GOT3 (cell line): ENCODE measurements around the gene PALS1.
"Not testable (repeated sequence)": the region's sequence is repeated elsewhere in the genome, so short reads cannot be mapped to it uniquely, and the experiment has no call there.

ENCODE experiments used
- DNase-seq: peaks from one replicate; lab custom pipeline; 2025; ENCODE audit warnings: mixed read lengths; lab: John Stamatoyannopoulos, UW

Gene PALS1

DNA sequence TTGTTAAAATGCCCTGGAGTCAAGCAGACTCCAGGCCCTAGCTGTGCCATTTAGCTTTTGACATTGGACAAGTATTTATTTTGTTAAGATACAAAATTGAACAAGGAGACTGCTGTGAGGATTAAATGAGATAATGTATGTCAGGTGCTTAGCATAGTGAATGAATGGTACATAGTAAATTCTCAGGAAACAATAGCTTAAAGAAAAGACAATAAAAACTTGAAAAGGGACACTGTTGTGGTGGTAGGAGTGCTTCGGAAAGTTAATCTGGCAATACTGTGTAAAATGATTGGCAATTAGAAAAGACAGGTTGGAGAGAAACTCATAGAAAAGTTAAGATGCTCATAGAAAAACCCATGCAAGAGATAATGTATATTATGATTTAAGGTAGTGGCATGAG lies 19.7 kb downstream of the PALS1 start:
- DNase-seq: no peak

DNA sequence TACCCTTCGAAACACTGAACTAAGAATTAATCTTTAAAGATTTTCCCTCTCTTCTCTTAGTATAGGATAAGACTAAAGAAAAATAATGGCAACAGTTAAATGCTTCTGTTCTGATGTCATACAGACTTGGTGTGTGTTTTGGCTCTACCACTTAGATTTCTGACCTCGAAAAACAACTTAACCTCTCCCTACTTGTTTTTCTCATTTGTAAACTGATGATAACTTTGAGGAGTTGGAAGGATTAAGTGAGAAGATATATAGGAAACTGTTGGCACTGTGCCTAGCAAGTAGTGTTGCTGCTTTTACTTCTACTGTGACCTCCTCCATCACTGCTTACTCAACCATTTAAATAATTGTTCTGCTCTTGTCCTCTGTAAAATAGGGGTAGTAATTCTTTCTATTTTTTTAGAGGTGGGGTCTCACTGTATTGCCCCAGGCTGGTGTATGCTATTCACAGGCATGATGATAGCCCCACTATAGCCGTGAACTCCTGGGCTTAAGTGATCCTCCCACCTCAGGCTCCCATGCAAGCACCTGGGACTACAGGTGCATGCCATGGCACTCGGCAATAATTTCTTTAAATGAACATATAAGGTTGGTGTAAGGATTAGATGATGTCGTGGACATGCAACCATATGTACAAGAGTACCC lies 22.4 kb downstream of the PALS1 start:
- no peak for DNase-seq

GRCh38 chr14:67265131-67265530 lies 23.9 kb downstream of the PALS1 start:
- no peak for DNase-seq

DNA sequence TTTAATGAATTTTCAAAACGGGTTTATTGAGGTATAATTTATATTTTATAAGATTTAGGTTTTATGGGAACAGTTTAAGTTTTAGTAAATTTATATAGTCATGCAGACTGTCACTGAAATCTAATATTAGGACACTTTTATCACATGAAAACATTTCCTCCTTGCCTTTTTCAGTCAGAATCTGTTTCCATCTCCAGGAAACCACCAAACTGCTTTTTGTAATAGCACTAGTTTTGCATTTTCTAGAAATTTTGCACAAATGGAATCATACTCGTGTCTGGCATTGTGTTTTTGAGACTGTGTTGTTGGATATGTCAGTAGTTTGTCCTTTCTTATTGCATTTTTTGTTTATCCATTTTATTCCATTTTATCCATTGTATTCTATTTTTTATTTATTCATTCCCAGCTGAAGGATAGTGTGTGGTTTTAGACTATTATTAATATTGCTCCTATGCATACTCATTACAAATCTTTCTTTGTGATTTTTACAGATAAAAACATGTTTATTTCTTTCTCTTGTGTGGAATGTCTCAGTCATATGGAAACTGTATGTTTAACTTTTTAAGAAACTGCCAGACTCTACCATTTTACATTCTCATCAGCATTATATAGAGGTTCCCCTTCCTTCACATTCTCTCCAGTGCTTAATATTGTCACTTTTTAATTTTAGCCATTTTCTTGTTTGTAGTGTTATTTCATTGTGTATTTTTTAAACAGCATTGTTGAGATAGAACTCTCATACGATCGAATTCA lies 26.5 kb downstream of the PALS1 start:
- DNase-seq: no peak

DNA sequence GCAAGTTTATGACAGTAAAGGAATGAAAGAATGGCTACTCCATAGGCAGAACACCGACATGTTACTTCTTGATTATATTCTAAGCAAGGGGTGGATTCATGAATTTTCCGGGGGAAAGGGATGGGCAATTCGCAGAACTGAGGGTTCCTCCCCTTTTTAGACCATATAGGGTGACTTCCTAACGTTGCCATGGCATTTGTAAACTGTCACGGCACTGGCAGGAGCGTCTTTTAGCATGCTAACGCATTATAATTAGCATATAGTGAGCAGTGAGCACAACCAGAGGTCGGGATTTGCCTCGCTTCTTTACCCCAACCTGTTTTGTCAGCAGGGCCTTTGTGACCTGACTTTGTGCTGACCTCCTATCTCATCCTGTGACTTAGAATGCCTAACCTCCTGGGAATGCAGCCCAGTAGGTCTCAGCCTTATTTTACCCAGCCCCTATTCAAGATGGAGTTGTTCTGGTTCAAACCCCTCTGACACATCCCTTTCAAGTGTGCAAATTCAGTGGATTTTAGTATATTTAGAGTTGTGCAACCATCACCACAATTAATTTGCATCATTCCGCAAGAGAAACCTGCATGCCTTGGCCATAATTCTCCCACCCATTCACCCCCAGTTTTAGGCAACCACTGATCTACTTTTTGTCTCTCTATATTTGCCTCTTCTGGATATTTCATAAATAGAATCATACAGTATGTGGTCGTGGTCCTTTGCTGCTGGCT lies 27.4 kb downstream of the PALS1 start:
- DNase-seq: no peak

DNA sequence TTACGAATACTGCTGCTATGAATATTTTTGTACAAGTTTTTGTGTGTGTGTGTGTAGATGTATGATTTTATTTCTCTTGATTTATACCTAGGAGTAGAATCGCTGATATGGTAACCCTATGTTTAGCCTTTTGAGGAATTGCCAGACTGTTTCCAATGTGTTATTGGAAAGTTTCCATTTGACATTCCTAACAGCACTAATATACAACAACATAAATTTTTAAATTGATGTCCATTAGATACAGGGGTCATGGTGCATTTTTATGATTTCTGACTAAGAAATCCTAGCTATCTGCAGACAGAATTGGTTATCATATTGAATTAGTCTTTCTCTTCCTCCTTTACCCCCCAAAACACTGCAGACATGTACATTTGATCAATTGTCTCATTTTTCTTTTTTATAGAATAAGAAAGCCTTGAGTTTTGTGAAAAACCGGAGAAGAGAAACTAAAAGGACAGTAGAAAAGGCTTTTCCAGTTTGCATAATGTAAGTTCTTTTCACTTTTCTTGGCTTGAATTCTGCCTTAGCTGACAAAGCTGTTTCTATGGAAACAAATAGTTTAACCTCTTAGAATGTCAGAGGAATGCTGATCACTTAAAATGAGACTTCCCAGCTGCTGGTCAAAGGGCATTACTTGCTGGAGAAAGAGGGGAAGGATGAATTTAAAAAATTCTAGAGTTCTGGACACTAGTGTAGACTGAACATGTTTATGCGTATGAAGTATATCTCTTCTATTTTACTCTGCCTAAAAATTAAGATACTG lies 28.2 kb downstream of the PALS1 start:
- DNase-seq: no peak

DNA sequence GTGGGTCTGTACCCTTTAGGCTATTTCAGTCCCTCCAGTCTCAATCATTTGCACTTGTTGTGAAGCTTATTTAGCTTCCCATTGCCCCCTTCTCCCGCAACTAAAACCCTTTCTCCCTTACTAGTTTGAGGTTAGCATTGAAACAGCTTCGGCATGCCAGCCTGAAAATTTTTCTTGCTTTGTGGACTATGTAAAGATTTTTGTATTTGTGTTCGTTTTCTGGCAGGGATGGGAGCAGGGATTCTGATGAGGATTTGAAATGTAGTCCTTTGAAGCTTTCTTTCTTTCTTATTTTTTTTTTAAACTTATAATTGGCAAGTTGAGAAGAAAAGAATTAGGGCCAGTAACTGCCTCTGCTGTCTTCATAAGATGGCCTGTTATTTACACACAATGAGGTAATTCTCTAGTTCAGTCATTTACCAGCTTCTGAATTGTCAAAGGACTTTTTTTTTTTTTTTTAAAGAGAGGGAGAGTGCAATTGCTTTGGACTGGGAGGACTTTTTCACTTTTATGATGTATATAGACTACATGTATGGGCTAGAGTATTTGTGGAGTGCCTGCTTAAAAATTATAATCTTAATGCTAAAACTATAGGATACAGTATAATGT lies 29.0 kb downstream of the PALS1 start:
- DNase-seq: no peak

- no peak for DNase-seq
These were observed 29.7 kb downstream of the PALS1 start for GRCh38 chr14:67270933-67271332.

GRCh38 chr14:67273281-67273680 lies 32.0 kb downstream of the PALS1 start:
- DNase-seq: not testable (repeated sequence)

- no peak for DNase-seq
These were observed 34.9 kb downstream of the PALS1 start for GRCh38 chr14:67276131-67276530.

DNA sequence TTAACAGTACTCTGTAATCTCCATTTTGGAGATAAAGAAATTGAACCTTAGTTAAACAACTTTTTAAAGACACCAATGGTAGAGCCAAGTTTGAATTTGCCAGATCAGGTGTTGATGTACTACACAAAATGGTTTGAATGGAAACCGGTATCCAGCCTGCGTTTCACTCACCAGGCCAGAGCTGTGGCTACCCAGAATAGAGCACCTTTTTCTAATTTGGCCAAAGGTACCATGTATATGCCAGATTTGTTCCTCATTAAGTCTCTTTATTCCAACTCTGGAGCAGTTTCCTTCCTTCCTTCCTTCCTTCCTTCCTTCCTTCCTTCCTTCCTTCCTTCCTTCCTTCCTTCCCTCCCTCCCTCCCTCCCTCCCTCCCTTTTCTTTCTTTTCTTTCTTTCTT lies 39.3 kb downstream of the PALS1 start:
- DNase-seq: no peak

GRCh38 chr14:67285876-67286452 lies 44.7 kb downstream of the PALS1 start:
- DNase-seq: no peak
